Renal pelvis (tissue), 4 donors: ENCODE measurements around the gene IL17RC. TPM values are rescaled to one million over a fixed set of nuclear protein-coding genes. Genes with fewer than 3 reads are reported as not detected.

Experiments used
- DNase-seq: peaks from one replicate; pipeline ENCODE4 v3.0.0-alpha.2; 2013
- polyA plus RNA-seq, 3 donors: library from polyadenylated mRNA; unstranded; fragments of 120-200 nt; gene quantifications; one replicate each; pipeline ENCODE4 v1.2.1, GENCODE V29; 2013; ENCODE audit not compliant: insufficient read length in 3 of 3

Gene IL17RC
- polyA plus RNA-seq, 3 donors: 32.8 to 44.8 (median 39.9) TPM

DNA sequence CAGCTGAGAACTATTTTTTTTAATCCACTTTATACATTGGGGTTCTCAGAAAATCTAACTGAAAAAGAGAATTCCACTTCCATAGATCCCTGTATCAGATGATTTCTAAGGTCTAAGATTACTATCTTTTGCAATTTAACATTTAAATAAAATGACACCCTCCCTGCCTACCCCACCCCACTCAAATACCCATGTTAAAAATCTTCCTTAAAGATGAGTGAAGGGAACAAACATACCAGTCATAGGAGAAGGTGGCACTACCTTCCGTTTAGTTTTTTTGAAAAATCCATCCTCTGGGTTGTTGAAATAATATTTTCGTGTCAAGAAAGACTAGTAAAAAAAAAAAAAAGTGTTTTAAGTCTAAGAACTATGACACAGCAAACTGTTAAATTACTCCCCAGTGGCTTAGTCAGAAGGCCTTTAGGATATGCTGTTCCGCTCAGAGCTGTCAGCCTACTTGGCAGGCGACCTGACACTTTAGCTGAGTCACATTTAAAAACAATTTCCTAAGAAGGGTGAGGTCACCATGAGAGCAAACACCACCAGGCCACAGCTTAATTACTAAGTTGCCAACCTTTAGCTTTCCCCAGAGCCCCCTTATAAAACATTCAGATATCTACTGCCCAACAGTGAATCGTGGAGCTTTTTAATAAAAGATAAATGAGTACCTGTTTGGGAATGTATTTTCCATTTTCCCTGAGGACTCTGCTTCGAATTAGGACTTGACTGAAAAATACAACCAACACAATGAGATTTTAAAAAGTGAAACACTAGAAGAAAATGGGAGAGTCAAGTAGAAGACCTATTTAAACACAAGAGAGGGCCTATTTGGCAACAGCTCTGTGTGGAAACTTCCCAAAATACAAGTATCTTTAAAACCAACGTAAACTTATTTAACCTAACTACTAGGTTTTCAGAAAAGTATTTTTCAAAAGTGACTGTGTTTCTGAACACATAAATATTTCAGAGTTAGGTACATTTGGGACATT lies 60.1 kb downstream of the IL17RC start:
- no peak for DNase-seq

DNA sequence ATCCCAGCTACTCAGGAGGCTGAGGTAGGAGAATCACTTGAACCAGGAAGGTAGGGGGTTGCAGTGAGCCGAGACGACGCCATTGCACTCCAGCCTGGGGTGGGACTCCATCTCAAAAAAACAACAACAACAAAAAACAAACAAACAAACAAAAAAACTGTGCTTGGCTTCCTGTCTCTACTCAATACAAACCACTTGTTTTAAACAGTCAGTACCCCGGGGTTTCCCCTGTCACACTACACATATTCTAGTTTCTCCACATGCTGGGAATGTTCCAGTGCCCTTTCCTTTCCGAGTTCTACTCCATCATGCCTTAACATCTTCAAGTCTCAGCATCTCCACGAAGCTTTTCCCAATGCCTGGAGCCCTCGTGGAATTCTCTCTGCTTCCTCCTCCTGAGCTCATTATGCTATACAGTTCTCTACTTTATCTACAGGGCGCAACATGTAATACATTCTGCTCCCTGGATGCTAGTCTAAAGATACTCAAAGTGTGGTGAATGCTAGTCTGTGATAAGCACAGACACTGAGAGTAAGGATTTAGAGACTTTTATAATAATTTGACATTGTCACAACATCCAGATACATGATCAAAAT lies 61.9 kb downstream of the IL17RC start:
- no peak for DNase-seq

DNA sequence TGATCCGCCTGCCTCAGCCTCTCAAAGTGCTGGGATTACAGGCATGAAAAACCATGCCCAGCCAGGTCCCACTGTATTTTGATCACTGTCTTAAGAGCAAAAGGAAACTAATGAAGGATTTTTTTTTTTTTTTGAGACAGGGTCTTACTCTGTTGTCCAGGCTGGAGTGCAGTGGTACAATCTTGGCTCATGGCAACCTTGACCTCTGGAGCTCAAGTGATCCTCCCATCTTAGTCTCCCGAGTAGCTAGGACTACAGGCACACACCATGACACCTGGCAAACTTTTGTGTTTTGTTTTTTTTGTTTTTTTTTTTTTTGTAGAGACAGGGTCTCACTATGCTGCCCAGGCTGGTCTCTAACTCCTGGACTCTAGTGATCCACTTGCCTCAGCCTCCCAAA lies 63.4 kb downstream of the IL17RC start:
- no peak for DNase-seq

Other genes with a start within 250 kb of the IL17RC start
- gene CPNE9, start 213.3 kb upstream of the IL17RC start, polyA plus RNA-seq: under 1 TPM; 0.10 to 0.27 (median 0.10) TPM
- 10 to 100 TPM; 20.9 to 24.6 (median 21.3) TPM for gene BRPF1, start 185.4 kb upstream of the IL17RC start, polyA plus RNA-seq
- gene OGG1, start 167.1 kb upstream of the IL17RC start, polyA plus RNA-seq: 10 to 100 TPM; 63.7 to 84.8 (median 69.5) TPM
- gene CAMK1, start 147.2 kb upstream of the IL17RC start, polyA plus RNA-seq: 10 to 100 TPM; 17.5 to 24.1 (median 22.8) TPM
- 10 to 100 TPM; 69.4 to 79.8 (median 77.7) TPM for gene TADA3, start 124.6 kb upstream of the IL17RC start, polyA plus RNA-seq
- gene ARPC4, start 124.0 kb upstream of the IL17RC start, polyA plus RNA-seq: 100 to 1,000 TPM; 122 to 140 (median 133) TPM
- 10 to 100 TPM; 37.7 to 93.8 (median 83.2) TPM for gene TTLL3, start 106.8 kb upstream of the IL17RC start, polyA plus RNA-seq
- gene RPUSD3, start 73.1 kb upstream of the IL17RC start, polyA plus RNA-seq: 10 to 100 TPM; 37.0 to 40.4 (median 39.2) TPM
- gene CIDEC, start 36.8 kb upstream of the IL17RC start, polyA plus RNA-seq: under 1 TPM in 1 of 3 donors, not detected in 2; 0.19 TPM
- gene JAGN1, start 26.5 kb upstream of the IL17RC start, polyA plus RNA-seq: 10 to 100 TPM; 44.5 to 49.8 (median 46.7) TPM
- gene IL17RE, start 14.2 kb upstream of the IL17RC start, polyA plus RNA-seq: 10 to 100 TPM; 11.2 to 17.0 (median 15.5) TPM
- 10 to 100 TPM; 53.1 to 78.9 (median 74.6) TPM for gene CRELD1, start 16.7 kb downstream of the IL17RC start, polyA plus RNA-seq
- 1 to 10 TPM; 4.3 to 5.8 (median 4.8) TPM for gene PRRT3, start 35.3 kb downstream of the IL17RC start, polyA plus RNA-seq
- 10 to 100 TPM; 79.1 to 90.1 (median 86.2) TPM for gene EMC3, start 69.7 kb downstream of the IL17RC start, polyA plus RNA-seq
- gene FANCD2, start 109.3 kb downstream of the IL17RC start, polyA plus RNA-seq: 10 to 100 TPM; 18.2 to 28.8 (median 26.8) TPM
- gene FANCD2OS, start 191.2 kb downstream of the IL17RC start, polyA plus RNA-seq: not detected
- 100 to 1,000 TPM; 176 to 213 (median 180) TPM for gene BRK1, start 198.6 kb downstream of the IL17RC start, polyA plus RNA-seq
- 10 to 100 TPM; 74.5 to 87.6 (median 83.1) TPM for gene VHL, start 224.7 kb downstream of the IL17RC start, polyA plus RNA-seq
- gene IRAK2, start 247.8 kb downstream of the IL17RC start, polyA plus RNA-seq: under 1 TPM; 0.71 to 0.89 (median 0.88) TPM